Neural progenitor cell (in vitro differentiated cells): Measurements from ENCODE around the gene B4GALNT1.

ENCODE experiments used
- CTCF ChIP-seq: fragments of 200-600 bp; sonication (generic); IDR thresholded peaks from 2 replicates; pipeline ENCODE4 v1.5.1; 2017; ENCODE audit warnings: antibody characterized with exemption, mild to moderate bottlenecking
- EZH2 ChIP-seq: fragments of 200-600 bp; sonication (generic); IDR thresholded peaks from 2 replicates; pipeline ENCODE4 v1.6.1; 2017; ENCODE audit warnings: antibody characterized with exemption, mild to moderate bottlenecking, moderate library complexity
- EZH2phosphoT487 ChIP-seq: fragments of 200-600 bp; sonication (generic); IDR thresholded peaks from 2 replicates; pipeline ENCODE4 v1.6.1; 2017; ENCODE audit warnings: antibody characterized with exemption

DNA sequence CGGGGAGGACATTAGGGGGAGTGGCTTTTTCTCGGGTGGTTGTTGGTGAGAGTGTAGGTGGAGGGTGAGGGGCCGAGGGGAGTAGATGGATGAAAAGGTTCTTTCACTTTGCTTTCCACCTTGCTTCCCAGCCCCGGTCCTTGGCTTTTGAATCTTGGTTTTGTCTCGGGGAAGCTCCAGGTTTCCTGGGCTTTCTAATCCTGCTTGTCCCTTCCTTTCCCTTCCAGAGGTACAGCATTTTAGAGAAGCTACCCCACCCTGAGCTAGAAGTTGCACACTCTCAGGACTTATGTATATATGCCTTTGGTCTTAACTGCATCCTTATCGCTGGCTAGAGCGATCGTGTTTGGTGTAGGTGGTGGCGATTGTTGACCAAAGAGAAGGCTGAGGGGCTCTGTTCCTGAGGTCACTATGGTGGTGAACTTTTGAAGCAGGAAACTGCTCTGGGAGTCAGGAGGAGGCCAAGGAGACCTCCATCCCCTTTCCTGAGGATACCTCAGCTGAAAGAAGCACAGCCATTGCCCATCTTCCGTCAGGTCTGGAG lies 41.1 kb downstream of the B4GALNT1 start:
- TF ChIP-seq CTCF = no peak
- no peak for TF ChIP-seq EZH2phosphoT487
- no peak for TF ChIP-seq EZH2
